ENCODE measurements around the gene POLR2A.

The POLR2A gene

DNA sequence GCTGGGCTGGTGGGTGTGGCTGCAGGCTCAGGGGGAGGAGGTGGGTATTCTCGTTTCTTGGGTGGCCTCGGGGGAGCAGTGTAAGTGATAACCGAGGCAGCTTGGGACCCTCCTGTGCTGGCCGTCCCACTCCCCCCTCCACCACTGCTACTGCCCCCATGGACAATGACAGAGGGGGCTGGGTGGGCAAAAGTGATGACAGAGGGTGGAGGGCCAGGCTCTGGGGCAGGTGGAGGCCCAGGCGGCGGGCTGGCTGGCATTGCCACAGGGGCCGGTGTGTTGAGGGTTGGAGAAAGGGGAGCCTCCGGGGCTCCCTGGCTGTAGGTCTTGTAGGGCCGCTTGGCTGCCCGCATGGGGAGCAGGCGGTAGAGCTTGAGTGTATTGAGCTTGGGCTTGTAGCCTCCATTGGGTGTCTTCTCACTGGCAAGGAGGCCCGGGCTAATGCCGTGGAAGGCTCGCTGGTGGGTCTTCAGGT lies 20.8 kb upstream of the POLR2A start:
- H3K36me3 ChIP-seq (ENCODE audit: control insufficient read depth in 2 of 2, insufficient read depth in 1 of 2, low read length in 2 of 2) = peaks cover 0 to 51% of the 10 kb centered on the region in 2 experiments; a peak in 2 of 3 replicates
- no peaks in the 10 kb centered on the region for H3K9me3 ChIP-seq (ENCODE audit: control insufficient read depth, insufficient read depth, low read depth, low read length)
- H3K4me3 ChIP-seq (ENCODE audit: low read depth, low read length) = no peak overlapping the region
- POLR2A ChIA-PET = interaction anchor here (1.7 to 2.1 kb wide), 2 partner anchors 21 to 60 kb away, joined by 4 to 7 read pairs; partner anchors contain the start of genes POLR2A and TMEM256
- H3K27ac ChIP-seq (ENCODE audit: extremely low read depth, low read depth, low read length) = no peak overlapping the region
- no peak for TF ChIP-seq ZNF335 (tag by site-specific recombination; conservative IDR thresholded peaks at IDR 0.05)
- TF ChIP-seq ELK4 (IDR thresholded peaks at IDR 0.05; ENCODE audit: borderline replicate concordance, low read depth, low read length) = no peak
- no peak for TF ChIP-seq ZNF626 (tag by site-specific recombination; IDR thresholded peaks at IDR 0.05)
- TF ChIP-seq MZF1 (tag by site-specific recombination; IDR thresholded peaks at IDR 0.05; ENCODE audit: borderline replicate concordance) = no peak
- no peak for TF ChIP-seq ZNF600 (tag by site-specific recombination; IDR thresholded peaks at IDR 0.05)
- TF ChIP-seq KLF17 (tag by site-specific recombination; IDR thresholded peaks at IDR 0.05) = no peak
- TF ChIP-seq ZNF544 (tag by site-specific recombination; IDR thresholded peaks at IDR 0.05) = no peak
- TF ChIP-seq ZNF654 (tag by site-specific recombination; IDR thresholded peaks at IDR 0.05; ENCODE audit: low read depth) = no peak
- H3K4me1 ChIP-seq (ENCODE audit: control insufficient read depth, insufficient read depth, low read length) = no peaks in the 10 kb centered on the region
- CTCF ChIA-PET = interaction anchor here (0.9 to 1.4 kb wide), 2 partner anchors 27 kb away, joined by 4 to 5 read pairs; no protein-coding TSS in a partner anchor

DNA sequence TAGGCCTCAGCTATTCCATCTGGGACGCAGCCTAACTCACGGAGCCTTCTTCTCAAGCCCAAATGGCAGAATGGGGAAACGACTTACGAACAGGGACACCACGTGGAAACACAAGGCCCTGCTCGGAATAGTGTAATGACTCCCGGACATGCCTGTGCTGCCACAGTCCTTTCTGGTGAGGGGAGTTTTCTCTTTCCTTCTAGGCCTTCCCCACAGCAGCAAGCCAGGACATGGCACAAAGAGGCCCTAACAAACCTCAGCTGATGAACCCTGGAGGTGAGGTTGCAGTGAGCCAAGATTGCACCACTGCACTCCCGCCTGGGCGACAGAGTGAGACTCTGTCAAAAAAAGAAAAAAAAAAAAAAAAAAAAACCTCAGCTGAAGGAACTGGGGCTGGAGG lies 20.1 kb upstream of the POLR2A start:
- peaks cover 0 to 51% of the 10 kb centered on the region in 2 experiments; a peak in 2 of 3 replicates for H3K36me3 ChIP-seq (ENCODE audit: control insufficient read depth in 2 of 2, insufficient read depth in 1 of 2, low read length in 2 of 2)

DNA sequence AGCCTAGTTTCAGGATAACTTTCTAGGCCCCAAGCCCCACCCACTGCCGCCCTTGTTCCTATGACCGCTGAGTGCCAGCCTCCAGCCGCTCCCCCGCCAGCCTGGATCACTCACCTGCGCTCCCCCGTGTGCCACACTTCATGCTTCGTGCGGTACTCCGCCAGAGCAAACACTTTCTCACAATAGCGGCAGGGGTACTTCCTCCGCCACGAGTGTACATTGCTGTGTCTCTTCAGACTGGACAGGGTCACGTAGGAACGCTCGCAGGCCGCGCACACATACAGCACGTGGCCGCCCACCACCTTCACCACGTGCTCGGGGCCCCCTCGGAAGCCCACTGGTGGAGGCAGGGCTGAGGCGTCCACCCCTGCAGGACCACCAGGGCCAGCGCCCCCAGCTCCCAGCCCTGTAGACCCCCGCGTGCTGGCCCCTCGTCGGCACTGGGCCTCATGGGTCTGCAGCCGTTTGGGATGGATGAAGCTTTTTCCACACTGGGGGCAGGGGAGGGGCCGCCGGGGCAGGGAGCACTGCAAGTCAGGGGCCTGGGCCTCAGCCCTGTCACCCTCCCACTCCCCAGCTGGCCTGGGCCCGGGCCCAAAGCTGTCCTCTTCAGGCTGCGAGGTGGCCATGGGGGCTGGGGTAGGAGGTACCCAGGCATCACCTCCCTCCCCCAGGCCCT lies 18.4 kb upstream of the POLR2A start:
- Histone ChIP-seq H3K27ac (ENCODE audit: extremely low read depth, low read depth, low read length) (no peak overlapping the region), H3K36me3 (ENCODE audit: control insufficient read depth in 2 of 2, insufficient read depth in 1 of 2, low read length in 2 of 2) (peaks cover 0 to 51% of the 10 kb centered on the region in 2 experiments; a peak in 2 of 3 replicates), H3K4me3 (ENCODE audit: low read depth, low read length) (no peak overlapping the region), H3K4me1 (ENCODE audit: control insufficient read depth, insufficient read depth, low read length) (peaks cover 4% of the 10 kb centered on the region; the same call in 1 of the 2 replicates), H3K9me3 (ENCODE audit: control insufficient read depth, insufficient read depth, low read depth, low read length) (no peaks in the 10 kb centered on the region)
- TF ChIP-seq REPIN1 (tag by site-specific recombination; IDR thresholded peaks at IDR 0.05; ENCODE audit: low read depth) (no peak), ZNF121 (tag by site-specific recombination; IDR thresholded peaks at IDR 0.05) (no peak), ZNF37A (tag by site-specific recombination; IDR thresholded peaks at IDR 0.05) (no peak)
- TF ChIP-seq, protein P1, sequence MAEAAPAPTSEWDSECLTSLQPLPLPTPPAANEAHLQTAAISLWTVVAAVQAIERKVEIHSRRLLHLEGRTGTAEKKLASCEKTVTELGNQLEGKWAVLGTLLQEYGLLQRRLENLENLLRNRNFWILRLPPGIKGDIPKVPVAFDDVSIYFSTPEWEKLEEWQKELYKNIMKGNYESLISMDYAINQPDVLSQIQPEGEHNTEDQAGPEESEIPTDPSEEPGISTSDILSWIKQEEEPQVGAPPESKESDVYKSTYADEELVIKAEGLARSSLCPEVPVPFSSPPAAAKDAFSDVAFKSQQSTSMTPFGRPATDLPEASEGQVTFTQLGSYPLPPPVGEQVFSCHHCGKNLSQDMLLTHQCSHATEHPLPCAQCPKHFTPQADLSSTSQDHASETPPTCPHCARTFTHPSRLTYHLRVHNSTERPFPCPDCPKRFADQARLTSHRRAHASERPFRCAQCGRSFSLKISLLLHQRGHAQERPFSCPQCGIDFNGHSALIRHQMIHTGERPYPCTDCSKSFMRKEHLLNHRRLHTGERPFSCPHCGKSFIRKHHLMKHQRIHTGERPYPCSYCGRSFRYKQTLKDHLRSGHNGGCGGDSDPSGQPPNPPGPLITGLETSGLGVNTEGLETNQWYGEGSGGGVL (tag by site-specific recombination; IDR thresholded peaks at IDR 0.05) = no peak
- POLR2A ChIA-PET = interaction anchor here (0.6 to 2.0 kb wide), 3 partner anchors 10 to 43 kb away, joined by 3 to 6 read pairs (median 5); partner anchors contain the start of gene POLR2A
- CTCF ChIA-PET = interaction anchor here (0.5 to 0.8 kb wide), 3 partner anchors 30 to 1555 kb away, joined by 3 read pairs; no protein-coding TSS in a partner anchor

More for the DNA sequence above, 20.1 kb upstream of the POLR2A start:
- Histone ChIP-seq H3K27ac (ENCODE audit: extremely low read depth, low read depth, low read length) (no peak overlapping the region), H3K9me3 (ENCODE audit: control insufficient read depth, insufficient read depth, low read depth, low read length) (no peaks in the 10 kb centered on the region), H3K4me3 (ENCODE audit: low read depth, low read length) (no peak overlapping the region), H3K4me1 (ENCODE audit: control insufficient read depth, insufficient read depth, low read length) (peaks cover under 1% of the 10 kb centered on the region; the same call in 1 of the 2 replicates)
- TF ChIP-seq ZBTB8A (tag by site-specific recombination; IDR thresholded peaks at IDR 0.05) (no peak), ZNF600 (tag by site-specific recombination; IDR thresholded peaks at IDR 0.05) (peak; percentile 34; the same call in 1 of the 2 replicates)
- TF ChIP-seq, protein P2, sequence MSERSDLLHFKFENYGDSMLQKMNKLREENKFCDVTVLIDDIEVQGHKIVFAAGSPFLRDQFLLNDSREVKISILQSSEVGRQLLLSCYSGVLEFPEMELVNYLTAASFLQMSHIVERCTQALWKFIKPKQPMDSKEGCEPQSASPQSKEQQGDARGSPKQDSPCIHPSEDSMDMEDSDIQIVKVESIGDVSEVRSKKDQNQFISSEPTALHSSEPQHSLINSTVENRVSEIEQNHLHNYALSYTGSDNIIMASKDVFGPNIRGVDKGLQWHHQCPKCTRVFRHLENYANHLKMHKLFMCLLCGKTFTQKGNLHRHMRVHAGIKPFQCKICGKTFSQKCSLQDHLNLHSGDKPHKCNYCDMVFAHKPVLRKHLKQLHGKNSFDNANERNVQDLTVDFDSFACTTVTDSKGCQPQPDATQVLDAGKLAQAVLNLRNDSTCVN (tag by site-specific recombination; optimal IDR thresholded peaks at IDR 0.05) = no peak
- POLR2A ChIA-PET = interaction anchor here (1.2 to 2.1 kb wide), 3 partner anchors 11 to 61 kb away, joined by 4 to 7 read pairs (median 5); partner anchors contain the start of genes POLR2A and TMEM256
- CTCF ChIA-PET = interaction anchor here (0.7 to 1.4 kb wide), 2 partner anchors 27 to 55 kb away, joined by 4 to 5 read pairs; no protein-coding TSS in a partner anchor

Measured in HEK293 (cell line).